Thyroid gland (tissue), 4 donors: Measurements from ENCODE around the gene DDX24.

Experiments used
- POLR2A ChIP-seq, 2 donors: fragments of 450-650 bp; IDR thresholded peaks; one replicate each; pipeline ENCODE4 v1.6.1; 2017; ENCODE audit warnings: antibody characterized with exemption in 2 of 2, mild to moderate bottlenecking in 2 of 2, moderate library complexity in 1 of 2
- TF ChIP-seq, protein P1 (sequence below), 6 experiments: fragments of 200-600 bp in 3 of 6; fragments of 450-650 bp in 3 of 6; sonication (generic) in 3 of 6; IDR thresholded peaks; one replicate each; pipeline ENCODE4 v1.5.1; 2016 to 2019; ENCODE audit warnings: antibody characterized with exemption in 6 of 6, mild to moderate bottlenecking in 2 of 6, inconsistent platforms in 1 of 6, moderate library complexity in 1 of 6

DNA sequence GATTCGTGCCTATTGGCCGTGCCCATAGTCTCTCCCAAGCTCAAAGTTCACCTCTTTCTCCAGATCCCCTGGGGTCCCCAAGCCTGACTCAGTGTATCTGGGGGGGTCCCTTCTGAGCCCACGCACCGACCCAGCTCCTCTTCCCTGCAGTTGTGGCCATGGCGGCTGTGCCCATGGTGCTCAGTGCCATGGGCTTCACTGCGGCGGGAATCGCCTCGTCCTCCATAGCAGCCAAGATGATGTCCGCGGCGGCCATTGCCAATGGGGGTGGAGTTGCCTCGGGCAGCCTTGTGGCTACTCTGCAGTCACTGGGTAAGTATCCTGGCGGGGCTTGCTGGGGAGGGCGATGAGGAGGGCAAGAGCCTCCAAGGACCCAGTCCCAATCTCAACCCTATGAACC lies 34.6 kb upstream of the DDX24 start:
- TF ChIP-seq, protein P1, sequence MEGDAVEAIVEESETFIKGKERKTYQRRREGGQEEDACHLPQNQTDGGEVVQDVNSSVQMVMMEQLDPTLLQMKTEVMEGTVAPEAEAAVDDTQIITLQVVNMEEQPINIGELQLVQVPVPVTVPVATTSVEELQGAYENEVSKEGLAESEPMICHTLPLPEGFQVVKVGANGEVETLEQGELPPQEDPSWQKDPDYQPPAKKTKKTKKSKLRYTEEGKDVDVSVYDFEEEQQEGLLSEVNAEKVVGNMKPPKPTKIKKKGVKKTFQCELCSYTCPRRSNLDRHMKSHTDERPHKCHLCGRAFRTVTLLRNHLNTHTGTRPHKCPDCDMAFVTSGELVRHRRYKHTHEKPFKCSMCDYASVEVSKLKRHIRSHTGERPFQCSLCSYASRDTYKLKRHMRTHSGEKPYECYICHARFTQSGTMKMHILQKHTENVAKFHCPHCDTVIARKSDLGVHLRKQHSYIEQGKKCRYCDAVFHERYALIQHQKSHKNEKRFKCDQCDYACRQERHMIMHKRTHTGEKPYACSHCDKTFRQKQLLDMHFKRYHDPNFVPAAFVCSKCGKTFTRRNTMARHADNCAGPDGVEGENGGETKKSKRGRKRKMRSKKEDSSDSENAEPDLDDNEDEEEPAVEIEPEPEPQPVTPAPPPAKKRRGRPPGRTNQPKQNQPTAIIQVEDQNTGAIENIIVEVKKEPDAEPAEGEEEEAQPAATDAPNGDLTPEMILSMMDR (IDR thresholded peaks at IDR 0.05): no peak
- no peak for TF ChIP-seq POLR2A (IDR thresholded peaks at IDR 0.05)
